ENCODE measurements around the gene ZNF555. TPM values are rescaled to one million over a fixed set of nuclear protein-coding genes. Genes with fewer than 3 reads are reported as not detected.
"Not testable (repeated sequence)": the region's sequence is repeated elsewhere in the genome, so short reads cannot be mapped to it uniquely, and the experiment has no call there.

Gene ZNF555
- total RNA-seq, 1 donor from 2014 or later, result 3.0 TPM

- no peak for DNase-seq (ENCODE audit: low read depth in 2 of 2)
Measured at GRCh38 chr19:2867025-2867991, 26.0 kb downstream of the ZNF555 start, which contains the start of gene ZNF556. TSS of gene ZNF556 (plus strand) at chr19:2867335. CDS start at chr19:2867422, 87 bp downstream.

GRCh38 chr19:2869618-2870017, 28.3 kb downstream of the ZNF555 start:
- no peak for DNase-seq (ENCODE audit: low read depth in 2 of 2)

- not testable (repeated sequence) for DNase-seq (ENCODE audit: low read depth in 2 of 2)
Measured at GRCh38 chr19:2872175-2872574, 30.9 kb downstream of the ZNF555 start.

GRCh38 chr19:2877398-2878331, 36.4 kb downstream of the ZNF555 start:
- DNase-seq (ENCODE audit: low read depth in 2 of 2), result no peak

- no peak for DNase-seq (ENCODE audit: low read depth in 2 of 2)
Measured at GRCh38 chr19:2883686-2884439, 42.6 kb downstream of the ZNF555 start.

- no peak for DNase-seq (ENCODE audit: low read depth in 2 of 2)
Measured at GRCh38 chr19:2885736-2886135, 44.5 kb downstream of the ZNF555 start.

- peak; percentile 78 to 80 for DNase-seq (ENCODE audit: low read depth in 2 of 2)
Measured at GRCh38 chr19:2887391-2887914, 46.2 kb downstream of the ZNF555 start.

GRCh38 chr19:2888731-2889224, 47.5 kb downstream of the ZNF555 start:
- peak; percentile 29 to 53 for DNase-seq (ENCODE audit: low read depth in 2 of 2)

- DNase-seq (ENCODE audit: low read depth in 2 of 2), result peak in 1 of 2 donors; percentile 53
Measured at GRCh38 chr19:2890531-2890930, 49.3 kb downstream of the ZNF555 start.

GRCh38 chr19:2896694-2897093, 55.4 kb downstream of the ZNF555 start:
- no peak for DNase-seq (ENCODE audit: low read depth in 2 of 2)

GRCh38 chr19:2900296-2901252, 59.3 kb downstream of the ZNF555 start, which contains the start of gene ZNF57:
TSS of gene ZNF57 (plus strand) at chr19:2900928. CDS start at chr19:2901046, 118 bp downstream.
- DNase-seq (ENCODE audit: low read depth in 2 of 2), result peak; percentile 99 to 100

- no peak for DNase-seq (ENCODE audit: low read depth in 2 of 2)
Measured at GRCh38 chr19:2902590-2903218, 61.4 kb downstream of the ZNF555 start.

GRCh38 chr19:2903326-2903725, 62.1 kb downstream of the ZNF555 start:
- DNase-seq (ENCODE audit: low read depth in 2 of 2), result not testable (repeated sequence)

GRCh38 chr19:2905918-2906519, 64.7 kb downstream of the ZNF555 start:
- peak in 1 of 2 donors; percentile 47 for DNase-seq (ENCODE audit: low read depth in 2 of 2)

- no peak for DNase-seq (ENCODE audit: low read depth in 2 of 2)
Measured at GRCh38 chr19:2906631-2907195, 65.4 kb downstream of the ZNF555 start.
